IPS-15b (cell line): Measurements from ENCODE around the gene NAV2.

Experiments used
- H3K27me3 ChIP-seq: one replicate; pipeline ENCODE4 v1.6.1; 2013; ENCODE audit warnings: low read length; ENCODE audit not compliant: control insufficient read depth, insufficient read depth
- H3K36me3 ChIP-seq: one replicate; pipeline ENCODE4 v1.6.1; 2013; ENCODE audit warnings: low read length; ENCODE audit not compliant: control insufficient read depth, insufficient read depth
- H3K4me1 ChIP-seq: one replicate; pipeline ENCODE4 v1.6.1; 2013; ENCODE audit warnings: mild to moderate bottlenecking, low read length; ENCODE audit not compliant: control insufficient read depth, insufficient read depth
- H3K4me3 ChIP-seq: one replicate; pipeline ENCODE4 v1.5.1; 2013; ENCODE audit warnings: low read depth, low read length
- H3K9ac ChIP-seq: one replicate; pipeline ENCODE4 v1.6.1; 2013; ENCODE audit warnings: low read depth, mild to moderate bottlenecking, low read length
- H3K9me3 ChIP-seq: one replicate; pipeline ENCODE4 v1.6.1; 2013; ENCODE audit warnings: mild to moderate bottlenecking, low read length; ENCODE audit not compliant: control insufficient read depth, insufficient read depth

Gene NAV2

GRCh38 chr11:19676475-19677380, 35.9 kb upstream of the NAV2 start:
- Histone ChIP-seq H3K36me3 (no peaks in the 10 kb centered on the region), H3K9me3 (no peaks in the 10 kb centered on the region), H3K27me3 (no peaks in the 10 kb centered on the region), H3K4me3 (no peak overlapping the region), H3K9ac (no peak overlapping the region), H3K4me1 (peaks cover 12% of the 10 kb centered on the region)

GRCh38 chr11:19677381-19678080, 35.1 kb upstream of the NAV2 start:
- H3K27me3 ChIP-seq, result no peaks in the 10 kb centered on the region
- no peak overlapping the region for H3K9ac ChIP-seq
- peaks cover 12% of the 10 kb centered on the region for H3K4me1 ChIP-seq
- no peaks in the 10 kb centered on the region for H3K9me3 ChIP-seq
- H3K36me3 ChIP-seq, result no peaks in the 10 kb centered on the region
- H3K4me3 ChIP-seq, result no peak overlapping the region

- Histone ChIP-seq H3K4me1 (peaks cover 6% of the 10 kb centered on the region), H3K9me3 (no peaks in the 10 kb centered on the region), H3K9ac (no peak overlapping the region), H3K4me3 (no peak overlapping the region), H3K36me3 (no peaks in the 10 kb centered on the region), H3K27me3 (no peaks in the 10 kb centered on the region)
Observed at GRCh38 chr11:19679952-19680828, 32.4 kb upstream of the NAV2 start.

- H3K9ac ChIP-seq, result no peak overlapping the region
- no peaks in the 10 kb centered on the region for H3K9me3 ChIP-seq
- H3K4me1 ChIP-seq, result peaks cover 6% of the 10 kb centered on the region
- H3K4me3 ChIP-seq, result no peak overlapping the region
- no peaks in the 10 kb centered on the region for H3K27me3 ChIP-seq
- H3K36me3 ChIP-seq, result no peaks in the 10 kb centered on the region
Observed at GRCh38 chr11:19680829-19681368, 31.7 kb upstream of the NAV2 start.

GRCh38 chr11:19683141-19683805, 29.4 kb upstream of the NAV2 start:
- no peaks in the 10 kb centered on the region for H3K36me3 ChIP-seq
- no peaks in the 10 kb centered on the region for H3K27me3 ChIP-seq
- H3K4me1 ChIP-seq, result peaks cover 11% of the 10 kb centered on the region
- no peak overlapping the region for H3K4me3 ChIP-seq
- no peaks in the 10 kb centered on the region for H3K9me3 ChIP-seq
- no peak overlapping the region for H3K9ac ChIP-seq

GRCh38 chr11:19683862-19684491, 28.7 kb upstream of the NAV2 start:
- no peaks in the 10 kb centered on the region for H3K27me3 ChIP-seq
- no peak overlapping the region for H3K9ac ChIP-seq
- H3K4me1 ChIP-seq, result peaks cover 11% of the 10 kb centered on the region
- H3K9me3 ChIP-seq, result no peaks in the 10 kb centered on the region
- no peaks in the 10 kb centered on the region for H3K36me3 ChIP-seq
- H3K4me3 ChIP-seq, result no peak overlapping the region

GRCh38 chr11:19686234-19686633, 26.4 kb upstream of the NAV2 start:
- Histone ChIP-seq H3K9me3 (no peaks in the 10 kb centered on the region), H3K4me3 (no peak overlapping the region), H3K27me3 (no peaks in the 10 kb centered on the region), H3K4me1 (peaks cover 4% of the 10 kb centered on the region), H3K9ac (no peak overlapping the region), H3K36me3 (no peaks in the 10 kb centered on the region)

GRCh38 chr11:19687392-19687791, 25.2 kb upstream of the NAV2 start:
- Histone ChIP-seq H3K4me3 (no peak overlapping the region), H3K9ac (no peak overlapping the region), H3K4me1 (peaks cover 4% of the 10 kb centered on the region), H3K27me3 (no peaks in the 10 kb centered on the region), H3K36me3 (no peaks in the 10 kb centered on the region), H3K9me3 (no peaks in the 10 kb centered on the region)

GRCh38 chr11:19689281-19690000, 23.2 kb upstream of the NAV2 start:
- H3K4me1 ChIP-seq, result peaks cover 4% of the 10 kb centered on the region
- no peaks in the 10 kb centered on the region for H3K36me3 ChIP-seq

GRCh38 chr11:19690885-19691284, 21.8 kb upstream of the NAV2 start:
- Histone ChIP-seq H3K9ac (no peak overlapping the region), H3K9me3 (no peaks in the 10 kb centered on the region), H3K27me3 (no peaks in the 10 kb centered on the region), H3K36me3 (no peaks in the 10 kb centered on the region), H3K4me1 (peaks cover 4% of the 10 kb centered on the region), H3K4me3 (no peak overlapping the region)

More at GRCh38 chr11:19689281-19690000, 23.2 kb upstream of the NAV2 start:
- Histone ChIP-seq H3K9ac (no peak overlapping the region), H3K9me3 (no peaks in the 10 kb centered on the region), H3K27me3 (no peaks in the 10 kb centered on the region), H3K4me3 (no peak overlapping the region)
